ENCODE results near the gene ATOH7.

The ATOH7 gene

GRCh38 chr10:68224810-68225209 is 7.1 kb downstream of the ATOH7 start:
- H3K4me3 ChIP-seq (ENCODE audit: control insufficient read depth, low read depth, low read length) = no peak overlapping the region
- no peak for TF ChIP-seq CTCF (conservative IDR thresholded peaks at IDR 0.05; ENCODE audit: control insufficient read depth, insufficient read depth, low read depth, low read length)
- DNase-seq (ENCODE audit: low read depth) = peak; percentile 41

- no peak for DNase-seq (ENCODE audit: low read depth)
- TF ChIP-seq CTCF (conservative IDR thresholded peaks at IDR 0.05; ENCODE audit: control insufficient read depth, insufficient read depth, low read depth, low read length) = no peak
These were observed 8.3 kb downstream of the ATOH7 start for GRCh38 chr10:68223535-68224165.

GRCh38 chr10:68222391-68222790 is 9.5 kb downstream of the ATOH7 start:
- no peak for TF ChIP-seq CTCF (conservative IDR thresholded peaks at IDR 0.05; ENCODE audit: control insufficient read depth, insufficient read depth, low read depth, low read length)
- no peak for DNase-seq (ENCODE audit: low read depth)
- no peak overlapping the region for H3K4me3 ChIP-seq (ENCODE audit: control insufficient read depth, low read depth, low read length)

More at GRCh38 chr10:68223535-68224165, 8.3 kb downstream of the ATOH7 start:
- no peak overlapping the region for H3K4me3 ChIP-seq (ENCODE audit: control insufficient read depth, low read depth, low read length)

GRCh38 chr10:68221196-68221595 is 10.7 kb downstream of the ATOH7 start:
- TF ChIP-seq CTCF (conservative IDR thresholded peaks at IDR 0.05; ENCODE audit: control insufficient read depth, insufficient read depth, low read depth, low read length) = no peak
- no peak overlapping the region for H3K4me3 ChIP-seq (ENCODE audit: control insufficient read depth, low read depth, low read length)
- DNase-seq (ENCODE audit: low read depth) = peak; percentile 10

- no peak for TF ChIP-seq CTCF (conservative IDR thresholded peaks at IDR 0.05; ENCODE audit: control insufficient read depth, insufficient read depth, low read depth, low read length)
- no peak overlapping the region for H3K4me3 ChIP-seq (ENCODE audit: control insufficient read depth, low read depth, low read length)
- DNase-seq (ENCODE audit: low read depth) = no peak
These were observed 13.1 kb downstream of the ATOH7 start for GRCh38 chr10:68218786-68219185.

GRCh38 chr10:68212721-68213352 is 19.1 kb downstream of the ATOH7 start:
- peak; percentile 62 for TF ChIP-seq CTCF (conservative IDR thresholded peaks at IDR 0.05; ENCODE audit: control insufficient read depth, insufficient read depth, low read depth, low read length)
- peak; percentile 58 for DNase-seq (ENCODE audit: low read depth)
- no peak overlapping the region for H3K4me3 ChIP-seq (ENCODE audit: control insufficient read depth, low read depth, low read length)
